HepG2 (cell line): ENCODE results near the gene ANKRD40. TPM values are rescaled to one million over a fixed set of nuclear protein-coding genes. Genes with fewer than 3 reads are reported as not detected.

ENCODE experiments used
- AHDC1 ChIP-seq: sonication (generic); formaldehyde crosslinking; IDR thresholded peaks from 2 replicates; pipeline ENCODE4 v1.5.1; 2020; ENCODE audit warnings: mild to moderate bottlenecking, missing genetic modification reagents, borderline replicate concordance
- ATF2 ChIP-seq: sonication (generic); formaldehyde crosslinking; IDR thresholded peaks from 2 replicates; pipeline ENCODE4 v1.4.0; 2020; ENCODE audit warnings: missing genetic modification reagents
- EP300 ChIP-seq, 3 experiments: sonication (generic) in 1 of 3; formaldehyde crosslinking in 1 of 3; IDR thresholded peaks; 2 replicates each; pipeline versions ENCODE4 v1.5.1 to v1.6.1; 2011 to 2020; ENCODE audit warnings: low read depth in 2 of 3, low read length in 2 of 3, borderline replicate concordance in 1 of 3, improper control_type of control experiment in 1 of 3, mild to moderate bottlenecking in 1 of 3, missing genetic modification reagents in 1 of 3, moderate library complexity in 1 of 3
- ETV6 ChIP-seq: sonication (generic); formaldehyde crosslinking; conservative IDR thresholded peaks from 2 replicates; pipeline ENCODE4 v1.4.0; 2020; ENCODE audit warnings: missing genetic modification reagents
- FOXA3 ChIP-seq: IDR thresholded peaks from 2 replicates; pipeline ENCODE4 v1.6.1; 2016; ENCODE audit warnings: missing genetic modification reagents, missing compliant biosample characterization
- HDAC2 ChIP-seq: sonication (generic); formaldehyde crosslinking; IDR thresholded peaks from 2 replicates; pipeline ENCODE4 v1.4.0; 2020; ENCODE audit warnings: missing genetic modification reagents
- HIC2 ChIP-seq: sonication (generic); formaldehyde crosslinking; IDR thresholded peaks from 2 replicates; pipeline ENCODE4 v1.9.0; 2022; ENCODE audit warnings: low read depth, missing genetic modification reagents
- NR2F1 ChIP-seq, 2 experiments: fragments of 450-650 bp in 1 of 2; formaldehyde crosslinking in 1 of 2; IDR thresholded peaks; 2 replicates each; pipeline versions ENCODE4 v1.5.0 to v1.6.1; 2016 to 2020; ENCODE audit warnings: mild to moderate bottlenecking in 1 of 2, missing compliant biosample characterization in 1 of 2, missing genetic modification reagents in 1 of 2, moderate library complexity in 1 of 2
- NR2F6 ChIP-seq, 2 experiments: IDR thresholded peaks; 2 replicates each; pipeline ENCODE4 v1.6.1; 2016; ENCODE audit warnings: antibody characterized with exemption in 1 of 2, mild to moderate bottlenecking in 1 of 2
- PHF5A ChIP-seq: IDR thresholded peaks from one replicate; pipeline ENCODE4 v1.6.1; 2018; ENCODE audit warnings: low read depth, missing genetic modification reagents; ENCODE audit not compliant: unreplicated experiment
- SIX4 ChIP-seq: sonication (generic); formaldehyde crosslinking; IDR thresholded peaks from 2 replicates; pipeline ENCODE4 v1.4.0; 2020; ENCODE audit warnings: missing genetic modification reagents
- TAF1 ChIP-seq: sonication (generic); formaldehyde crosslinking; IDR thresholded peaks from 2 replicates; pipeline ENCODE4 v1.4.0; 2020; ENCODE audit warnings: missing genetic modification reagents
- TBX2 ChIP-seq: sonication (generic); formaldehyde crosslinking; IDR thresholded peaks from 2 replicates; pipeline ENCODE4 v1.5.0; 2020; ENCODE audit warnings: missing genetic modification reagents, mild to moderate bottlenecking, borderline replicate concordance
- ZFX ChIP-seq: sonication (generic); formaldehyde crosslinking; IDR thresholded peaks from 2 replicates; pipeline ENCODE4 v1.4.0; 2020; ENCODE audit warnings: mild to moderate bottlenecking, low read depth, missing genetic modification reagents, moderate library complexity
- ZNF761 ChIP-seq: sonication (generic); formaldehyde crosslinking; conservative IDR thresholded peaks from 2 replicates; pipeline ENCODE4 v1.4.0; 2020; ENCODE audit warnings: mild to moderate bottlenecking, missing genetic modification reagents
- polyA plus RNA-seq, 8 experiments: library from polyadenylated mRNA; depleted of rRNA in 3 of 8; stranded (reverse) in 7 of 8; unstranded in 1 of 8; fragments of >200 nt; fragmentation: Illumina TruSeq in 4 of 8; extraction: Trizol in 4 of 8; gene quantifications; 2 replicates each; pipeline versions ENCODE4 v1.2.1 to v1.2.3, GENCODE V29; 2011 to 2016; ENCODE audit warnings: low read depth in 4 of 8, missing spikeins in 1 of 8, mixed read lengths in 1 of 8; ENCODE audit not compliant: insufficient read depth in 1 of 8
- total RNA-seq, 5 experiments: library from RNA; depleted of rRNA; stranded (reverse); fragments of >200 nt; fragmentation: Illumina TruSeq; extraction: Trizol; gene quantifications; 2 replicates each; pipeline ENCODE4 v1.2.3, GENCODE V29; 2016; ENCODE audit warnings: low read depth in 1 of 5
- TF ChIP-seq, protein P1 (sequence below): sonication (generic); formaldehyde crosslinking; IDR thresholded peaks from 2 replicates; pipeline ENCODE4 v1.4.0; 2020; ENCODE audit warnings: mild to moderate bottlenecking, missing genetic modification reagents

The ANKRD40 gene
- total and polyA plus RNA-seq, 2 of the 13 experiments (the other 11 are each of a cell fraction or from before 2014, with no cell fraction given), result 35.0 to 46.4 TPM

DNA sequence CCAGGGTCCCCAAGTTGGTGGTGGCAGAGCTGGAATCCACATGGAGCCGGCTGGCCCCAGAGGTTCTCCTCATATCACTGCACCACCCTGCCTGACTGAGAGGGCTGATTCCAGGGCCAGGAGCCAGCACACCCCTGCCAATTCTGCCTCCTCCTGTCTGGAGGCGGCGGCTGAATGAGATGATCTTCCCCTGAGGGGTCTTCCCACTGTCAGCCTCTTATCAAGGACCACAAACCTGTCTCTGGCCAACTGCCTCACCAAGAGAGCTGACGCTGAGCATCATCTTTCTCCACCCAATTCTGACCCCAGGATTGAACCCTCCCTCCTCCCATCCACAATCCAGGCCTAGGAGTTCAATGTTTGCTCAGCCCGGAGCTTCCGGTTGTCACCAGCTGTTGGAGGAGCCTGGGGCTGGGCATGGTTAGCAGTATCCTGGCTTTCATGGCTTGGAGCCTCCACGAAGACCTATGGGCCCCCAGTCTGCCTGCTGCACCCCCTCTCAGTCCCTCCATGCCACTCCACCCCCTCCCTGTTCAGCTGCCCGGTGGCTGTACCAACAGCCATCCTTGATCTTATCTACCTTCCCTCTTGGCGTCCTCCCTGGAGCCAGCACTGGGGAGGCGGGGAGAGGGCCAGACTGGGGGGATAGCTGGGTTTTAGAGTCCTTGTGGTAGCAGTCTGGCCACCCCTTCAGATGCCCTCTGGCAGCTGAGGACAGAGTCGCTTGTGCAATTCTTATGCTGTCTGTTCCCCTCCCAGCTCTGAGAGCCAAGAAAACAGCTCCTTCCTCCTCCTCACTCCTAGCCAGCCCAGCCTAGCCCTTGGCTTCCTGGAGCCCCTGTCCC, 47.5 kb downstream of the ANKRD40 start (continued):
- 0 out of 2 replicates have a peak, but pooled peaks have one; percentile 25 for TF ChIP-seq AHDC1 (CRISPR knock-in tag)
- peak in 1 of 2 experiments; percentile 67; a peak in 2 of 4 replicates for TF ChIP-seq EP300 (IDR thresholded peaks at IDR 0.05; ENCODE audit: low read depth in 2 of 2, low read length in 2 of 2)
- peak; percentile 59 for TF ChIP-seq EP300 (CRISPR knock-in tag; IDR thresholded peaks at IDR 0.05; ENCODE audit: borderline replicate concordance)
- TF ChIP-seq FOXA3, result peak; percentile 87
- peak; percentile 42 for TF ChIP-seq PHF5A (CRISPR knock-in tag)
- TF ChIP-seq ATF2 (CRISPR knock-in tag), result peak; percentile 58; the same call in 1 of the 2 replicates
- peak; percentile 64 for TF ChIP-seq TBX2
- TF ChIP-seq NR2F6 (IDR thresholded peaks at IDR 0.05), result peak; percentile 81
- peak; percentile 96 for TF ChIP-seq NR2F6 (CRISPR knock-in tag; IDR thresholded peaks at IDR 0.05)
- peak in 1 of 2 experiments; percentile 63; a peak in 1 of 4 replicates for TF ChIP-seq NR2F1 (CRISPR knock-in tag; IDR thresholded peaks at IDR 0.05)
- TF ChIP-seq ETV6 (CRISPR knock-in tag), result peak; percentile 66; the same call in 1 of the 2 replicates
- TF ChIP-seq HIC2 (CRISPR knock-in tag), result peak; percentile 91
- TF ChIP-seq, protein P1, sequence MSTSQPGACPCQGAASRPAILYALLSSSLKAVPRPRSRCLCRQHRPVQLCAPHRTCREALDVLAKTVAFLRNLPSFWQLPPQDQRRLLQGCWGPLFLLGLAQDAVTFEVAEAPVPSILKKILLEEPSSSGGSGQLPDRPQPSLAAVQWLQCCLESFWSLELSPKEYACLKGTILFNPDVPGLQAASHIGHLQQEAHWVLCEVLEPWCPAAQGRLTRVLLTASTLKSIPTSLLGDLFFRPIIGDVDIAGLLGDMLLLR (CRISPR knock-in tag), result 0 out of 2 replicates have a peak, but pooled peaks have one; percentile 25
- peak; percentile 87 for TF ChIP-seq HDAC2 (CRISPR knock-in tag)
- TF ChIP-seq ZNF761, result peak; percentile 22; the same call in 1 of the 2 replicates
- TF ChIP-seq ZFX (CRISPR knock-in tag), result peak; percentile 91
- peak; percentile 65; the same call in 1 of the 2 replicates for TF ChIP-seq SIX4 (CRISPR knock-in tag)
- TF ChIP-seq TAF1 (CRISPR knock-in tag), result peak; percentile 27; the same call in 1 of the 2 replicates
